Measurements from ENCODE around the gene TATDN2. TPM values are rescaled to one million over a fixed set of nuclear protein-coding genes. Genes with fewer than 3 reads are reported as not detected.

TATDN2 gene, protein sequence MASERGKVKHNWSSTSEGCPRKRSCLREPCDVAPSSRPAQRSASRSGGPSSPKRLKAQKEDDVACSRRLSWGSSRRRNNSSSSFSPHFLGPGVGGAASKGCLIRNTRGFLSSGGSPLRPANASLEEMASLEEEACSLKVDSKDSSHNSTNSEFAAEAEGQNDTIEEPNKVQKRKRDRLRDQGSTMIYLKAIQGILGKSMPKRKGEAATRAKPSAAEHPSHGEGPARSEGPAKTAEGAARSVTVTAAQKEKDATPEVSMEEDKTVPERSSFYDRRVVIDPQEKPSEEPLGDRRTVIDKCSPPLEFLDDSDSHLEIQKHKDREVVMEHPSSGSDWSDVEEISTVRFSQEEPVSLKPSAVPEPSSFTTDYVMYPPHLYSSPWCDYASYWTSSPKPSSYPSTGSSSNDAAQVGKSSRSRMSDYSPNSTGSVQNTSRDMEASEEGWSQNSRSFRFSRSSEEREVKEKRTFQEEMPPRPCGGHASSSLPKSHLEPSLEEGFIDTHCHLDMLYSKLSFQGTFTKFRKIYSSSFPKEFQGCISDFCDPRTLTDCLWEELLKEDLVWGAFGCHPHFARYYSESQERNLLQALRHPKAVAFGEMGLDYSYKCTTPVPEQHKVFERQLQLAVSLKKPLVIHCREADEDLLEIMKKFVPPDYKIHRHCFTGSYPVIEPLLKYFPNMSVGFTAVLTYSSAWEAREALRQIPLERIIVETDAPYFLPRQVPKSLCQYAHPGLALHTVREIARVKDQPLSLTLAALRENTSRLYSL
- 10 to 100 TPM; 57.1 to 59.5 TPM for total RNA-seq

- Mint-ChIP-seq H3K4me1 (peaks cover 55% of the 10 kb centered on the region), H3K4me3 (peak within 1 kb of the TSS; percentile 98), H3K36me3 (ENCODE audit: low read depth) (peaks cover 69% of the 10 kb centered on the region), H3K9me3 (peaks cover 26% of the 10 kb centered on the region), H3K27ac (peak within 1 kb of the TSS; percentile 92), H3K27me3 (no peaks in the 10 kb centered on the region)
- POLR2A ChIA-PET = interaction anchor here (0.7 to 3.6 kb wide), 23 partner anchors 10 to 262 kb away, joined by 3 to 22 read pairs (median 5); partner anchors contain the start of genes EMC3, FANCD2, SEC13 and VHL
- CTCF ChIA-PET = interaction anchor here (0.6 to 3.8 kb wide), 12 partner anchors 10 to 315 kb away, joined by 3 to 27 read pairs (median 4); partner anchors contain the start of gene BRK1
- DNase-seq = peak; percentile 96
Observed at GRCh38 chr3:10248184-10248983, at the start of gene TATDN2. TATDN2 (plus strand) TSS chr3:10248459; CDS start chr3:10249201, 742 bp downstream.

DNA sequence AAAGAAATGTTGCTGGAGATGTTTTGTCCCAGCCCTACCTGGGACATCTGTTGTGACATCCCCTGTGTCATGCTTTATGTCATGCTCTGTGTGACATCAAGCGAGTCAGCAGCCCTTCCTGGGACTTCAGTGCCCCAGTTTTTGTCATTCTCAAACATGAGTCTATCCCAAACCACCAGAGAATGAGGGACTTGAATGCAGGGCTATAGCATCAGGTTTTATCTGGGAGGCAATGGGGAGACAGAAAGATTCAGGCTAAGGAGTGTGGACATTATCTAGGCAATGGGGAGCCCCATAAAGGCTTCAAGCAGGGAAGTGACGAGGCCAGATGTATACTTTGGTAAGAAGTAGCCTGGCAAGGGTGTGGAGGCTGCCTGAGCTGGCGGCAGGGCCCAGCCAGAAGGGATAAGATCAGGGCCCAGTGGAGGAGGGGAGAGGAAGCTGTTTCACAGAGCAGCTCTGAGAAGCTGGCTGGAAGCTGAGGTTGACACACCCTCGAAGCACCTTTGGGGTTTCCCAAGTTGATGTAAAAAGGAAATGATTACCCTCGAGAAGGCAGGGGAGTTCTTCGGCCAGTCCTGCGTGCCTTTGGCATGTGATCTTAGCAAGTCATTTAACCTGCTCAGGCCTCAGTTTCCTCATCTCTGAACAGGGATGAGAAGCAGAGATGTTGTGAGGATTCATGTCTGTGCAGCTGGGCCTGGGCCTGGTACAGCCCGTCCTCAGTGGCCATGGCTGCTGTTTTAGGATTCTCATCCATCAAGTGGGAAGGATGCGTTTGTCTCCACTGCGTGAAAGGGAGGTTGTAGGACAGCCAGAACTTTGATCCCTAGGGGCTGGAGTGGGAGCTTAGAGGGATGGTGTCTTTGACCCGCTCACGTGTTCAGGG, 49.3 kb upstream of the TATDN2 start:
- H3K27me3 Mint-ChIP-seq = no peaks in the 10 kb centered on the region
- CTCF ChIA-PET = interaction anchor here (1.0 to 1.5 kb wide), 8 partner anchors 9 to 65 kb away, joined by 3 to 8 read pairs (median 4); no protein-coding TSS in a partner anchor
- H3K4me3 Mint-ChIP-seq = peak overlapping the region; percentile 31
- peaks cover 19% of the 10 kb centered on the region for H3K36me3 Mint-ChIP-seq (ENCODE audit: low read depth)
- POLR2A ChIA-PET = interaction anchor here (0.6 to 2.6 kb wide), 13 partner anchors 9 to 83 kb away, joined by 3 to 18 read pairs (median 5); partner anchors contain the start of gene VHL
- H3K9me3 Mint-ChIP-seq = no peaks in the 10 kb centered on the region
- peaks cover 79% of the 10 kb centered on the region for H3K4me1 Mint-ChIP-seq
- DNase-seq = peak; percentile 85
- peak overlapping the region; percentile 94 for H3K27ac Mint-ChIP-seq

GRCh38 chr3:10204921-10205320, 43.3 kb upstream of the TATDN2 start:
- ChIA-PET POLR2A (interaction anchor here (1.6 to 2.6 kb wide), 2 partner anchors 12 to 43 kb away, joined by 5 to 23 read pairs; partner anchors contain the start of gene TATDN2), CTCF (interaction anchor here (1.8 to 2.0 kb wide), 3 partner anchors 12 to 39 kb away, joined by 6 to 12 read pairs (median 8); no protein-coding TSS in a partner anchor)
- Mint-ChIP-seq H3K27me3 (no peaks in the 10 kb centered on the region), H3K36me3 (ENCODE audit: low read depth) (peaks cover 16% of the 10 kb centered on the region), H3K27ac (no peak overlapping the region), H3K4me1 (peaks cover 42% of the 10 kb centered on the region), H3K4me3 (no peak overlapping the region), H3K9me3 (no peaks in the 10 kb centered on the region)
- no peak for DNase-seq

DNA sequence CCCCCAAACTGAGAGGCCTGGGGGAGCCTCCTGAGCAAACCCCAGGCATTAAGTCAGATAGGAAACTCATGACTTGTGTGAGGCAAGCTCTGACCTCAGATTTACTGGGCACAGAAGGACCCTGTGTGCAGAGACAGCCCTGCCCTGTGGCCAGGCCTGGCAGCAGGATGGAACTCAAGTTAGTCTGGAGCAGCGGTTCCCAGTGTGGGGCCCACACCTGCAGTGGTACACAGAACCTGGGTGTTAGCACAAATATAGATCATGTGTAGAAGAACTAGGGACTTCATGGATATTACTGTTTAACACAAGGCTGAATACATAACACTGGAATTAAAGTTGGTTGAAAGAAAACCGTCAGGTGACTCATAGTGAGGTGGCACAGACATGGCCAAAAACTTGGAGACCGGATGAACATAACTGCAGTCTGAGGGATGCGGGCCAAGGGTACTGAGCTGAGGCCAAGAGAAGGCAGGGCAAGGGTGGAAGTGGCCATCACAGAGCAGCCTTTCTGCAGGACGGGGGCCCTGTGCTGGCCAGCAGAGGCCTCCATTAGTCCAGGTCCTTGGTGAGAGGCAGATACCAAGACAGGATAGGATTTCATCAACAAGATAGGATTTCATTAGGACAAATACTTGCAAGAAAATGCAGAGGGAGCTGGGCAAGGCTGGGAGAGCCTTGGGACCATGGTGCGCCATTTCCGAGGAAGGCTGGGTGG, 42.7 kb upstream of the TATDN2 start:
- H3K27me3 Mint-ChIP-seq = no peaks in the 10 kb centered on the region
- no peaks in the 10 kb centered on the region for H3K9me3 Mint-ChIP-seq
- H3K27ac Mint-ChIP-seq = no peak overlapping the region
- ChIA-PET POLR2A (no interaction called here), CTCF (interaction anchor here (1.8 kb wide), 1 partner anchor 40 kb away, joined by 6 read pairs; no protein-coding TSS in a partner anchor)
- no peak overlapping the region for H3K4me3 Mint-ChIP-seq
- DNase-seq = no peak
- H3K36me3 Mint-ChIP-seq (ENCODE audit: low read depth) = peaks cover 16% of the 10 kb centered on the region
- peaks cover 38% of the 10 kb centered on the region for H3K4me1 Mint-ChIP-seq

- CTCF ChIA-PET = no interaction called here
- Mint-ChIP-seq H3K27ac (no peak overlapping the region), H3K4me3 (no peak overlapping the region), H3K4me1 (peaks cover 35% of the 10 kb centered on the region), H3K36me3 (ENCODE audit: low read depth) (peaks cover 16% of the 10 kb centered on the region), H3K27me3 (no peaks in the 10 kb centered on the region), H3K9me3 (no peaks in the 10 kb centered on the region)
- DNase-seq = no peak
- POLR2A ChIA-PET = no interaction called here
Observed at GRCh38 chr3:10206166-10206511, 42.1 kb upstream of the TATDN2 start.

GRCh38 chr3:10213156-10213792, 35.0 kb upstream of the TATDN2 start:
- CTCF ChIA-PET = interaction anchor here (0.6 to 1.7 kb wide), 4 partner anchors 10 to 51 kb away, joined by 3 to 4 read pairs (median 4); no protein-coding TSS in a partner anchor
- POLR2A ChIA-PET = interaction anchor here (1.0 to 3.3 kb wide), 6 partner anchors 9 to 71 kb away, joined by 3 to 10 read pairs (median 4); partner anchors contain the start of gene VHL
- H3K9me3 Mint-ChIP-seq = peaks cover 10% of the 10 kb centered on the region
- H3K27ac Mint-ChIP-seq = no peak overlapping the region
- H3K4me3 Mint-ChIP-seq = no peak overlapping the region
- H3K36me3 Mint-ChIP-seq (ENCODE audit: low read depth) = peaks cover 30% of the 10 kb centered on the region
- H3K27me3 Mint-ChIP-seq = no peaks in the 10 kb centered on the region
- no peak for DNase-seq
- H3K4me1 Mint-ChIP-seq = peaks cover 14% of the 10 kb centered on the region

GRCh38 chr3:10215578-10216368, 32.5 kb upstream of the TATDN2 start:
- peaks cover 30% of the 10 kb centered on the region for H3K4me1 Mint-ChIP-seq
- H3K4me3 Mint-ChIP-seq = no peak overlapping the region
- ChIA-PET CTCF (no interaction called here), POLR2A (no interaction called here)
- DNase-seq = no peak
- H3K27ac Mint-ChIP-seq = no peak overlapping the region
- peaks cover 10% of the 10 kb centered on the region for H3K9me3 Mint-ChIP-seq
- peaks cover 39% of the 10 kb centered on the region for H3K36me3 Mint-ChIP-seq (ENCODE audit: low read depth)
- H3K27me3 Mint-ChIP-seq = no peaks in the 10 kb centered on the region

GRCh38 chr3:10217359-10217758, 30.9 kb upstream of the TATDN2 start:
- ChIA-PET CTCF (interaction anchor here (1.1 kb wide), 1 partner anchor 24 kb away, joined by 4 read pairs; no protein-coding TSS in a partner anchor), POLR2A (no interaction called here)
- no peak overlapping the region for H3K4me3 Mint-ChIP-seq
- DNase-seq = no peak
- H3K27ac Mint-ChIP-seq = no peak overlapping the region
- peaks cover 10% of the 10 kb centered on the region for H3K9me3 Mint-ChIP-seq
- no peaks in the 10 kb centered on the region for H3K27me3 Mint-ChIP-seq
- H3K4me1 Mint-ChIP-seq = peaks cover 42% of the 10 kb centered on the region
- peaks cover 44% of the 10 kb centered on the region for H3K36me3 Mint-ChIP-seq (ENCODE audit: low read depth)

- Mint-ChIP-seq H3K9me3 (peaks cover 10% of the 10 kb centered on the region), H3K27me3 (no peaks in the 10 kb centered on the region)
- CTCF ChIA-PET = interaction anchor here (0.8 to 1.0 kb wide), 2 partner anchors 28 to 56 kb away, joined by 3 read pairs; partner anchors contain the start of gene TATDN2
Observed at GRCh38 chr3:10219737-10220136, 28.5 kb upstream of the TATDN2 start.

More at GRCh38 chr3:10219737-10220136, 28.5 kb upstream of the TATDN2 start:
- Mint-ChIP-seq H3K4me1 (peaks cover 57% of the 10 kb centered on the region), H3K36me3 (ENCODE audit: low read depth) (peaks cover 50% of the 10 kb centered on the region), H3K4me3 (no peak overlapping the region), H3K27ac (no peak overlapping the region)
- no peak for DNase-seq
- POLR2A ChIA-PET = interaction anchor here (0.9 to 6.6 kb wide), 8 partner anchors 11 to 78 kb away, joined by 3 to 71 read pairs (median 4); partner anchors contain the start of gene VHL
